NCI-H774 (cell line): ENCODE measurements around the gene SIX2.
"Not testable (repeated sequence)": the region's sequence is repeated elsewhere in the genome, so short reads cannot be mapped to it uniquely, and the experiment has no call there.

Source experiments
- DNase-seq: peaks from one replicate; lab custom pipeline; 2025; lab: John Stamatoyannopoulos, UW

SIX2 gene

GRCh38 chr2:45009303-45009927 is at the start of gene SIX2:
SIX2 (minus strand) TSS chr2:45009452; CDS start chr2:45009110, 342 bp downstream.
- peak; percentile 95 for DNase-seq

- no peak for DNase-seq
Observed at GRCh38 chr2:45055162-45055605, 45.9 kb upstream of the SIX2 start.

- no peak for DNase-seq
Observed at GRCh38 chr2:45053966-45054365, 44.7 kb upstream of the SIX2 start.

GRCh38 chr2:45052388-45052928 is 43.2 kb upstream of the SIX2 start:
- no peak for DNase-seq

GRCh38 chr2:45049569-45050336 is 40.5 kb upstream of the SIX2 start:
- no peak for DNase-seq

GRCh38 chr2:45047301-45047700 is 38.0 kb upstream of the SIX2 start:
- DNase-seq: no peak

GRCh38 chr2:45046786-45047185 is 37.5 kb upstream of the SIX2 start:
- DNase-seq: no peak

- no peak for DNase-seq
Observed at GRCh38 chr2:45045706-45046105, 36.5 kb upstream of the SIX2 start.

GRCh38 chr2:45044916-45045315 is 35.7 kb upstream of the SIX2 start:
- no peak for DNase-seq

GRCh38 chr2:45043174-45043573 is 33.9 kb upstream of the SIX2 start:
- no peak for DNase-seq

GRCh38 chr2:45042401-45042800 is 33.1 kb upstream of the SIX2 start:
- DNase-seq: no peak

GRCh38 chr2:45040786-45041185 is 31.5 kb upstream of the SIX2 start:
- DNase-seq: peak; percentile 12

- DNase-seq: not testable (repeated sequence)
Observed at GRCh38 chr2:45039804-45040203, 30.6 kb upstream of the SIX2 start.

- not testable (repeated sequence) for DNase-seq
Observed at GRCh38 chr2:45038861-45039260, 29.6 kb upstream of the SIX2 start.

GRCh38 chr2:45033302-45033701 is 24.1 kb upstream of the SIX2 start:
- DNase-seq: no peak

GRCh38 chr2:45031028-45031427 is 21.8 kb upstream of the SIX2 start:
- no peak for DNase-seq

GRCh38 chr2:45030553-45030952 is 21.3 kb upstream of the SIX2 start:
- no peak for DNase-seq

- DNase-seq: no peak
Observed at GRCh38 chr2:45029215-45029614, 20.0 kb upstream of the SIX2 start.

GRCh38 chr2:45028276-45028675 is 19.0 kb upstream of the SIX2 start:
- DNase-seq: no peak

GRCh38 chr2:45026924-45027450 is 17.7 kb upstream of the SIX2 start:
- no peak for DNase-seq

GRCh38 chr2:45024600-45025291 is 15.5 kb upstream of the SIX2 start:
- DNase-seq: no peak

GRCh38 chr2:45024097-45024496 is 14.8 kb upstream of the SIX2 start:
- no peak for DNase-seq
